HepG2 (cell line): ENCODE data around the gene CLNS1A. TPM values are rescaled to one million over a fixed set of nuclear protein-coding genes. Genes with fewer than 3 reads are reported as not detected.

Experiments used
- ATAC-seq: fragments of 200-7000 bp; cut with Tn5 transposase; 3 replicates; pipeline ENCODE4 v1.9.1; 2020; ENCODE audit warnings: mild to moderate bottlenecking, moderate library complexity
- BruUV-seq: library from RNA; stranded (reverse); fragments of 400-500 nt; replicated peaks from 2 replicates; lab custom pipeline; 2021; lab: Mats Ljungman, UMichigan
- CTCF ChIA-PET: fragments of 300-600 bp; formaldehyde crosslinking; extraction: SDS; loops from one replicate; lab custom pipeline; 2021; ENCODE audit warnings: low total read pairs, inconsistent platforms, low intra/inter-chr PET ratio; lab: Yijun Ruan, JAX
- POLR2A ChIA-PET: fragments of 350-600 bp; sonication (Branson Sonifier 250); formaldehyde crosslinking; loops from one replicate; lab custom pipeline; 2020; ENCODE audit warnings: antibody characterized with exemption, inconsistent platforms; lab: Yijun Ruan, JAX
- DNase-seq: peaks from one replicate; pipeline ENCODE4 v3.0.0-alpha.2; 2015; ENCODE audit warnings: low spot score
- FAIRE-seq: peaks from 3 replicates; lab custom pipeline; 2011; peaks lifted over from hg19 to GRCh38; lab: Jason Lieb, UNC
- H2AFZ ChIP-seq: one replicate; pipeline ENCODE4 v1.6.1; 2011; ENCODE audit warnings: low read length, inconsistent platforms
- H3K27ac ChIP-seq: fragments of 300-600 bp; 3 replicates; pipeline ENCODE4 v1.8.0; 2011; ENCODE audit warnings: mixed run types, mild to moderate bottlenecking, mixed read lengths, low read length, inconsistent platforms; ENCODE audit not compliant: insufficient read depth; ENCODE audit errors: extremely low read length
- H3K27me3 ChIP-seq, 2 experiments: fragments of 200-600 bp in 1 of 2; 2 replicates in 1 of 2; 3 replicates in 1 of 2; pipeline versions ENCODE4 v1.6.0 to v1.8.0; 2011; ENCODE audit warnings: low read length in 2 of 2, mild to moderate bottlenecking in 2 of 2, moderate library complexity in 2 of 2, inconsistent platforms in 1 of 2; ENCODE audit not compliant: insufficient read depth in 2 of 2, control insufficient read depth in 1 of 2
- H3K36me3 ChIP-seq, 2 experiments: fragments of 200-600 bp in 1 of 2; replicated peaks in 1 of 2; 2 replicates in 1 of 2; 3 replicates in 1 of 2; pipeline versions ENCODE4 v1.5.1 to v1.8.0; 2011; ENCODE audit warnings: low read length in 2 of 2, inconsistent platforms in 1 of 2; ENCODE audit not compliant: insufficient read depth in 2 of 2, control insufficient read depth in 1 of 2
- H3K4me1 ChIP-seq: 2 replicates; pipeline ENCODE4 v1.5.1; 2012; ENCODE audit warnings: low read length, inconsistent platforms; ENCODE audit not compliant: insufficient read depth
- H3K4me2 ChIP-seq: 2 replicates; pipeline ENCODE4 v1.6.0; 2011; ENCODE audit warnings: low read depth, low read length, inconsistent platforms
- H3K4me3 ChIP-seq, 3 experiments: fragments of 200-600 bp in 1 of 3; sonication (generic), shearing (Covaris generic) in 1 of 3; replicated peaks in 1 of 3; 2 replicates each; pipeline ENCODE4 v1.5.1; 2011 to 2016; ENCODE audit warnings: low read length in 3 of 3, inconsistent platforms in 2 of 3, low read depth in 2 of 3, mild to moderate bottlenecking in 2 of 3, control low read depth in 1 of 3, mixed read lengths in 1 of 3; ENCODE audit not compliant: insufficient read depth in 1 of 3
- H3K79me2 ChIP-seq: one replicate; pipeline ENCODE4 v1.6.1; 2011; ENCODE audit warnings: low read length, inconsistent platforms; ENCODE audit not compliant: insufficient read depth
- H3K9ac ChIP-seq: 2 replicates; pipeline ENCODE4 v1.6.0; 2011; ENCODE audit warnings: mild to moderate bottlenecking, low read depth, low read length, inconsistent platforms; ENCODE audit not compliant: insufficient read depth
- H3K9me3 ChIP-seq: 2 replicates; pipeline ENCODE4 v1.5.1; 2012; ENCODE audit warnings: mild to moderate bottlenecking, low read length
- H4K20me1 ChIP-seq: 2 replicates; pipeline ENCODE4 v1.6.0; 2011; ENCODE audit warnings: inconsistent platforms, mild to moderate bottlenecking, low read length, moderate library complexity; ENCODE audit not compliant: insufficient read depth
- ARID5B ChIP-seq: IDR thresholded peaks from 2 replicates; pipeline ENCODE4 v1.4.0; 2020; ENCODE audit warnings: mild to moderate bottlenecking, missing genetic modification reagents
- ATF3 ChIP-seq: sonication (generic); formaldehyde crosslinking; IDR thresholded peaks from 2 replicates; pipeline ENCODE4 v1.4.0; 2020; ENCODE audit warnings: missing genetic modification reagents
- CEBPB ChIP-seq: IDR thresholded peaks from 2 replicates; pipeline ENCODE4 v1.6.1; 2011; ENCODE audit warnings: low read depth, low read length, improper control_type of control experiment, borderline replicate concordance
- EHMT2 ChIP-seq: fragments of 200-600 bp; sonication (generic); IDR thresholded peaks from 2 replicates; pipeline ENCODE4 v1.7.0; 2017; ENCODE audit warnings: antibody characterized with exemption, low read depth, low read length, borderline replicate concordance
- GATAD2A ChIP-seq: IDR thresholded peaks from 2 replicates; pipeline ENCODE4 v1.6.1; 2016
- HCFC1 ChIP-seq: fragments of 150-350 bp; IDR thresholded peaks from 2 replicates; pipeline ENCODE4 v1.6.1; 2014; ENCODE audit warnings: low read depth, low read length
- HMG20A ChIP-seq: IDR thresholded peaks from 2 replicates; pipeline ENCODE4 v1.6.1; 2016; ENCODE audit warnings: borderline replicate concordance
- KAT2B ChIP-seq: fragments of 150-350 bp; IDR thresholded peaks from 2 replicates; pipeline ENCODE4 v1.6.1; 2014; ENCODE audit warnings: low read depth, low read length, borderline replicate concordance
- KMT2B ChIP-seq: IDR thresholded peaks from 2 replicates; pipeline ENCODE4 v1.6.1; 2016; ENCODE audit warnings: missing genetic modification reagents, missing compliant biosample characterization
- RCOR2 ChIP-seq: IDR thresholded peaks from 2 replicates; pipeline ENCODE4 v1.6.1; 2016; ENCODE audit warnings: missing biosample characterization, missing genetic modification reagents
- SATB2 ChIP-seq: sonication (generic); formaldehyde crosslinking; IDR thresholded peaks from 2 replicates; pipeline ENCODE4 v1.5.0; 2020; ENCODE audit warnings: missing genetic modification reagents
- SOX6 ChIP-seq, 2 experiments: fragments of 450-650 bp in 1 of 2; sonication (generic) in 1 of 2; formaldehyde crosslinking in 1 of 2; IDR thresholded peaks; 2 replicates each; pipeline versions ENCODE4 v1.4.0 to v1.6.1; 2017 to 2020; ENCODE audit warnings: antibody characterized with exemption in 1 of 2, mild to moderate bottlenecking in 1 of 2, missing genetic modification reagents in 1 of 2
- SP1 ChIP-seq, 2 experiments: fragments of 450-650 bp in 1 of 2; sonication (generic) in 1 of 2; formaldehyde crosslinking in 1 of 2; IDR thresholded peaks; 2 replicates each; pipeline versions ENCODE4 v1.4.0 to v1.6.1; 2016 to 2020; ENCODE audit warnings: missing genetic modification reagents in 1 of 2
- TCF7 ChIP-seq: sonication (generic); IDR thresholded peaks from 2 replicates; pipeline ENCODE4 v1.6.1; 2016; ENCODE audit warnings: antibody characterized with exemption, low read depth
- TGIF2 ChIP-seq: IDR thresholded peaks from 2 replicates; pipeline ENCODE4 v1.6.1; 2016; ENCODE audit warnings: control low read depth, missing compliant biosample characterization
- ZNF749 ChIP-seq: sonication (generic); formaldehyde crosslinking; IDR thresholded peaks from 2 replicates; pipeline ENCODE4 v1.8.0; 2022; ENCODE audit warnings: mild to moderate bottlenecking, missing genetic modification reagents, moderate library complexity, borderline replicate concordance
- WGBS: methylation state at CpG from one replicate; pipeline ENCODE4 v1.1.6; 2017; ENCODE audit warnings: low lambda C conversion rate; 5-methylcytosine and 5-hydroxymethylcytosine counted together
- in situ Hi-C: cut with HindIII; loops from 2 replicates; pipeline ENCODE4 v1.10.0; 2017; ENCODE audit warnings: low pct_unique_long_range_greater_than_20kb; ENCODE audit not compliant: extremely low pct_ligation_motif_present
- intact Hi-C: fragments of 100-400 bp; cut with micrococcal nuclease; formaldehyde crosslinking; loops from one replicate; pipeline ENCODE4 v1.10.0; 2022; ENCODE audit not compliant: unreplicated experiment
- polyA plus RNA-seq, 8 experiments: library from polyadenylated mRNA; depleted of rRNA in 3 of 8; stranded (reverse) in 7 of 8; unstranded in 1 of 8; fragments of >200 nt; fragmentation: Illumina TruSeq in 4 of 8; extraction: Trizol in 4 of 8; gene quantifications; 2 replicates each; pipeline versions ENCODE4 v1.2.1 to v1.2.3, GENCODE V29; 2011 to 2016; ENCODE audit warnings: low read depth in 4 of 8, missing spikeins in 1 of 8, mixed read lengths in 1 of 8; ENCODE audit not compliant: insufficient read depth in 1 of 8
- total RNA-seq, 5 experiments: library from RNA; depleted of rRNA; stranded (reverse); fragments of >200 nt; fragmentation: Illumina TruSeq; extraction: Trizol; gene quantifications; 2 replicates each; pipeline ENCODE4 v1.2.3, GENCODE V29; 2016; ENCODE audit warnings: low read depth in 1 of 5

CLNS1A gene
- total and polyA plus RNA-seq, 2 of the 13 experiments (the other 11 are each of a cell fraction or from before 2014, with no cell fraction given) = 158 to 219 TPM

GRCh38 chr11:77669848-77670511 lies 32.4 kb upstream of the CLNS1A start (continued):
- TF ChIP-seq ARID5B (CRISPR knock-in tag) (peak; percentile 48; the same call in 1 of the 2 replicates), CEBPB (no peak), SOX6 (IDR thresholded peaks at IDR 0.05) (no peak), SOX6 (CRISPR knock-in tag; IDR thresholded peaks at IDR 0.05) (peak; percentile 39; the same call in 1 of the 2 replicates), TCF7 (peak; percentile 32; the same call in 1 of the 2 replicates), GATAD2A (peak; percentile 51; the same call in 1 of the 2 replicates), HMG20A (CRISPR knock-in tag) (peak; percentile 37; the same call in 1 of the 2 replicates)

GRCh38 chr11:77668760-77669159 lies 31.2 kb upstream of the CLNS1A start:
- H3K79me2 ChIP-seq = no peaks in the 10 kb centered on the region
- no peaks in the 10 kb centered on the region for H4K20me1 ChIP-seq
- peaks cover 7 to 48% of the 10 kb centered on the region in 2 experiments for H3K36me3 ChIP-seq
- no peak overlapping the region for H3K27ac ChIP-seq
- no peaks in the 10 kb centered on the region for H3K9me3 ChIP-seq
- no peak overlapping the region for H3K4me3 ChIP-seq
- FAIRE-seq (no peak), DNase-seq (no peak), ATAC-seq (no peak)
- intact Hi-C loops (no loop called here), in situ Hi-C loops (no loop called here)
- WGBS = 93% methylated on average over 3 of the region's 3 CpGs
- H3K4me2 ChIP-seq = no peak overlapping the region
- BruUV-seq = no TSS peak
- no peak for TF ChIP-seq KMT2B (CRISPR knock-in tag)
- TF ChIP-seq HCFC1 = no peak
- TF ChIP-seq TGIF2 = no peak
- no peak for TF ChIP-seq KAT2B
- no peak for TF ChIP-seq ATF3 (CRISPR knock-in tag)
- no peak for TF ChIP-seq SP1 (IDR thresholded peaks at IDR 0.05)
- no peak for TF ChIP-seq SP1 (CRISPR knock-in tag; IDR thresholded peaks at IDR 0.05)
- TF ChIP-seq EHMT2 = no peak
- TF ChIP-seq ZNF749 (CRISPR knock-in tag) = no peak
- no peak for TF ChIP-seq SATB2 (CRISPR knock-in tag)
- no peak for TF ChIP-seq RCOR2 (CRISPR knock-in tag)
- POLR2A ChIA-PET = no interaction called here
- no peaks in the 10 kb centered on the region for H3K27me3 ChIP-seq
- H2AFZ ChIP-seq = no peak overlapping the region
- CTCF ChIA-PET = no interaction called here
- peaks cover 14% of the 10 kb centered on the region for H3K4me1 ChIP-seq
- H3K9ac ChIP-seq = no peak overlapping the region
